A549 (cell line): Measurements from ENCODE around the gene BGN.

ENCODE experiments used
- POLR2A ChIP-seq: IDR thresholded peaks from 2 replicates; pipeline ENCODE4 v1.6.1; 2012; ENCODE audit warnings: mild to moderate bottlenecking, low read length
- RNF2 ChIP-seq: fragments of 200-600 bp; sonication (generic); IDR thresholded peaks from 2 replicates; pipeline ENCODE4 v1.6.1; 2016; ENCODE audit warnings: low read depth, mild to moderate bottlenecking, antibody characterized with exemption, moderate library complexity, borderline replicate concordance

GRCh38 chrX:153457827-153458466 is 36.8 kb upstream of the BGN start:
- no peak for TF ChIP-seq RNF2
- TF ChIP-seq POLR2A, result no peak
